NCI-H187 (cell line): Measurements from ENCODE around the gene LUC7L.
"Not testable (repeated sequence)": the region's sequence is repeated elsewhere in the genome, so short reads cannot be mapped to it uniquely, and the experiment has no call there.

Experiments used
- DNase-seq, 2 experiments: peaks; one replicate each; lab custom pipeline; 2025; lab: John Stamatoyannopoulos, UW

LUC7L gene

DNA sequence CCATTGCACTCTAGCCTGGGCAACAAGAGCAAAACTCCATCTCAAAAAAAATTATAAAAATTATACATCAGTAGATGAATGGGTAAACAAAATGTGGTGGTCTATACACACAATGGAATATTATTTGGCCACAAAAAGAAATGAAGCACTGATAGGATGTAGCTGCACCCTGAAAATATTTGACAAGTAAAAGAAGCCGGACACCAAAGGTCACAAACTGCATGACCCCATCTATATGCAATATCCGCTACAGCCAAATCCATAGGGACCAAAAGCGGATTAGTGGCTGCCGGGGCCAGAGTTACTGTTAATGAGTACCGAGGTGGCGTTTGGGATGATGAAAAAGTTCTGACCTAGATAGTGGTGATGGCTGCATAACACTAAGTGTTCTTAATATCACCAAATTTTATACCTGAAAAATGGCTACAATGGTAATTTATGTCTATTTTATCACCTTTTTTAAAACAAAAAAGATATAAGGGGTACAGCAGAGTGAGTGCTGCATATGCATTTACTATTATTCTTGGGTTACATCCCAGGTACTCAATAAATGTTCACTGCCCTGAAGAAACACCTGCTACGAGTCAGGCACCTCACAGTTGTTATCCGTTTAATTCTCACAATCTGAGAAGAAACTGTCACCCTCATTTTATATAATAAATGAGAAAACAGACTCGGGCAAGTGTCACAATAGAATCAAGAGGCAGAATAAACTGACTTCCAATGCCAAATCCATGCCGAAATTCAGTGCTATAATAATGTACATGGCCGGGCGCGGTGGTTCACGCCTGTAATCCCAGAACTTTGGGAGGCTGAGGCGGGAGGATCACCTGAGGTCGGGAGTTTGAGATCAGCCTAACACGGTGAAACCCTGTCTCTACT is 49.8 kb downstream of the LUC7L start:
- DNase-seq: no peak

DNA sequence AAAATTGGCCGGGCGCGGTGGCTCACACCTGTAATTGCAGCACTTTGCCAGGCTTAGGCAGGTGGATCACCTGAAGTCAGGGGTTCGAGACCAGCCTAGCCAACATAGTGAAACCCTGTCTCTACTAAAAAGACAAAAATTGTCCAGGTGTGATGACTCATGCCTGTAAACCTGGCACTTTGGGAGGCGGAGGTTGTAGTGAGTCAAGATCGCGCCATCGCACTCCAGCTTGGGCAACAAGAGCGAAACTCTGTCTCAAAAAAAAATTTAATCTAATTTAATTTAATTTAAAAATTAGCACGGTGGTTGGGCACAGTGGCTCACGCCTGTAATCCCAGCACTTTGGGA is 50.6 kb downstream of the LUC7L start:
- DNase-seq: no peak

DNA sequence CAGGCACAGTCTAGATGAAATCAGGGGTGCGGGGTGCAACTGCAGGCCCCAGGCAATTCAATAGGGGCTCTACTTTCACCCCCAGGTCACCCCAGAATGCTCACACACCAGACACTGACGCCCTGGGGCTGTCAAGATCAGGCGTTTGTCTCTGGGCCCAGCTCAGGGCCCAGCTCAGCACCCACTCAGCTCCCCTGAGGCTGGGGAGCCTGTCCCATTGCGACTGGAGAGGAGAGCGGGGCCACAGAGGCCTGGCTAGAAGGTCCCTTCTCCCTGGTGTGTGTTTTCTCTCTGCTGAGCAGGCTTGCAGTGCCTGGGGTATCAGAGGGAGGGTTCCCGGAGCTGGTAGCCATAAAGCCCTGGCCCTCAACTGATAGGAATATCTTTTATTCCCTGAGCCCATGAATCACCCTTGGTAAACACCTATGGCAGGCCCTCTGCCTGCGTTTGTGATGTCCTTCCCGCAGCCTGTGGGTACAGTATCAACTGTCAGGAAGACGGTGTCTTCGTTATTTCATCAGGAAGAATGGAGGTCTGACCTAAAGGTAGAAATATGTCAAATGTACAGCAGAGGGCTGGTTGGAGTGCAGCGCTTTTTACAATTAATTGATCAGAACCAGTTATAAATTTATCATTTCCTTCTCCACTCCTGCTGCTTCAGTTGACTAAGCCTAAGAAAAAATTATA is 51.1 kb downstream of the LUC7L start:
- no peak for DNase-seq

DNA sequence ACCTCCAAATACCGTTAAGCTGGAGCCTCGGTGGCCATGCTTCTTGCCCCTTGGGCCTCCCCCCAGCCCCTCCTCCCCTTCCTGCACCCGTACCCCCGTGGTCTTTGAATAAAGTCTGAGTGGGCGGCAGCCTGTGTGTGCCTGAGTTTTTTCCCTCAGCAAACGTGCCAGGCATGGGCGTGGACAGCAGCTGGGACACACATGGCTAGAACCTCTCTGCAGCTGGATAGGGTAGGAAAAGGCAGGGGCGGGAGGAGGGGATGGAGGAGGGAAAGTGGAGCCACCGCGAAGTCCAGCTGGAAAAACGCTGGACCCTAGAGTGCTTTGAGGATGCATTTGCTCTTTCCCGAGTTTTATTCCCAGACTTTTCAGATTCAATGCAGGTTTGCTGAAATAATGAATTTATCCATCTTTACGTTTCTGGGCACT is 51.8 kb downstream of the LUC7L start:
- no peak for DNase-seq

DNA sequence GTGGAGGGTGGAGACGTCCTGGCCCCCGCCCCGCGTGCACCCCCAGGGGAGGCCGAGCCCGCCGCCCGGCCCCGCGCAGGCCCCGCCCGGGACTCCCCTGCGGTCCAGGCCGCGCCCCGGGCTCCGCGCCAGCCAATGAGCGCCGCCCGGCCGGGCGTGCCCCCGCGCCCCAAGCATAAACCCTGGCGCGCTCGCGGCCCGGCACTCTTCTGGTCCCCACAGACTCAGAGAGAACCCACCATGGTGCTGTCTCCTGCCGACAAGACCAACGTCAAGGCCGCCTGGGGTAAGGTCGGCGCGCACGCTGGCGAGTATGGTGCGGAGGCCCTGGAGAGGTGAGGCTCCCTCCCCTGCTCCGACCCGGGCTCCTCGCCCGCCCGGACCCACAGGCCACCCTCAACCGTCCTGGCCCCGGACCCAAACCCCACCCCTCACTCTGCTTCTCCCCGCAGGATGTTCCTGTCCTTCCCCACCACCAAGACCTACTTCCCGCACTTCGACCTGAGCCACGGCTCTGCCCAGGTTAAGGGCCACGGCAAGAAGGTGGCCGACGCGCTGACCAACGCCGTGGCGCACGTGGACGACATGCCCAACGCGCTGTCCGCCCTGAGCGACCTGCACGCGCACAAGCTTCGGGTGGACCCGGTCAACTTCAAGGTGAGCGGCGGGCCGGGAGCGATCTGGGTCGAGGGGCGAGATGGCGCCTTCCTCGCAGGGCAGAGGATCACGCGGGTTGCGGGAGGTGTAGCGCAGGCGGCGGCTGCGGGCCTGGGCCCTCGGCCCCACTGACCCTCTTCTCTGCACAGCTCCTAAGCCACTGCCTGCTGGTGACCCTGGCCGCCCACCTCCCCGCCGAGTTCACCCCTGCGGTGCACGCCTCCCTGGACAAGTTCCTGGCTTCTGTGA is 52.5 kb downstream of the LUC7L start, which contains the start of gene HBA1:
HBA1 (plus strand) TSS at position 204 of the 906 bp plus-strand sequence; CDS start at position 241, 37 bp downstream.
- not testable (repeated sequence) for DNase-seq

DNA sequence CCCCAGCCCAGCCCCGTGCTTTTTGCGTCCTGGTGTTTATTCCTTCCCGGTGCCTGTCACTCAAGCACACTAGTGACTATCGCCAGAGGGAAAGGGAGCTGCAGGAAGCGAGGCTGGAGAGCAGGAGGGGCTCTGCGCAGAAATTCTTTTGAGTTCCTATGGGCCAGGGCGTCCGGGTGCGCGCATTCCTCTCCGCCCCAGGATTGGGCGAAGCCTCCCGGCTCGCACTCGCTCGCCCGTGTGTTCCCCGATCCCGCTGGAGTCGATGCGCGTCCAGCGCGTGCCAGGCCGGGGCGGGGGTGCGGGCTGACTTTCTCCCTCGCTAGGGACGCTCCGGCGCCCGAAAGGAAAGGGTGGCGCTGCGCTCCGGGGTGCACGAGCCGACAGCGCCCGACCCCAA is 53.2 kb downstream of the LUC7L start:
- not testable (repeated sequence) for DNase-seq

DNA sequence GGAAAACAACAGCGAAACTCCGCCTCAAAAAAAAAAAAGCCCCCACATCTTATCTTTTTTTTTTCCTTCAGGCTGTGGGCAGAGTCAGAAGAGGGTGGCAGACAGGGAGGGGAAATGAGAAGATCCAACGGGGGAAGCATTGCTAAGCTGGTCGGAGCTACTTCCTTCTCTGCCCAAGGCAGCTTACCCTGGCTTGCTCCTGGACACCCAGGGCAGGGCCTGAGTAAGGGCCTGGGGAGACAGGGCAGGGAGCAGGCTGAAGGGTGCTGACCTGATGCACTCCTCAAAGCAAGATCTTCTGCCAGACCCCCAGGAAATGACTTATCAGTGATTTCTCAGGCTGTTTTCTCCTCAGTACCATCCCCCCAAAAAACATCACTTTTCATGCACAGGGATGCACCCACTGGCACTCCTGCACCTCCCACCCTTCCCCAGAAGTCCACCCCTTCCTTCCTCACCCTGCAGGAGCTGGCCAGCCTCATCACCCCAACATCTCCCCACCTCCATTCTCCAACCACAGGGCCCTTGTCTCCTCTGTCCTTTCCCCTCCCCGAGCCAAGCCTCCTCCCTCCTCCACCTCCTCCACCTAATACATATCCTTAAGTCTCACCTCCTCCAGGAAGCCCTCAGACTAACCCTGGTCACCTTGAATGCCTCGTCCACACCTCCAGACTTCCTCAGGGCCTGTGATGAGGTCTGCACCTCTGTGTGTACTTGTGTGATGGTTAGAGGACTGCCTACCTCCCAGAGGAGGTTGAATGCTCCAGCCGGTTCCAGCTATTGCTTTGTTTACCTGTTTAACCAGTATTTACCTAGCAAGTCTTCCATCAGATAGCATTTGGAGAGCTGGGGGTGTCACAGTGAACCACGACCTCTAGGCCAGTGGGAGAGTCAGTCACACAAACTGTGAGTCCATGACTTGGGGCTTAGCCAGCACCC is 54.0 kb downstream of the LUC7L start:
- DNase-seq: no peak

DNA sequence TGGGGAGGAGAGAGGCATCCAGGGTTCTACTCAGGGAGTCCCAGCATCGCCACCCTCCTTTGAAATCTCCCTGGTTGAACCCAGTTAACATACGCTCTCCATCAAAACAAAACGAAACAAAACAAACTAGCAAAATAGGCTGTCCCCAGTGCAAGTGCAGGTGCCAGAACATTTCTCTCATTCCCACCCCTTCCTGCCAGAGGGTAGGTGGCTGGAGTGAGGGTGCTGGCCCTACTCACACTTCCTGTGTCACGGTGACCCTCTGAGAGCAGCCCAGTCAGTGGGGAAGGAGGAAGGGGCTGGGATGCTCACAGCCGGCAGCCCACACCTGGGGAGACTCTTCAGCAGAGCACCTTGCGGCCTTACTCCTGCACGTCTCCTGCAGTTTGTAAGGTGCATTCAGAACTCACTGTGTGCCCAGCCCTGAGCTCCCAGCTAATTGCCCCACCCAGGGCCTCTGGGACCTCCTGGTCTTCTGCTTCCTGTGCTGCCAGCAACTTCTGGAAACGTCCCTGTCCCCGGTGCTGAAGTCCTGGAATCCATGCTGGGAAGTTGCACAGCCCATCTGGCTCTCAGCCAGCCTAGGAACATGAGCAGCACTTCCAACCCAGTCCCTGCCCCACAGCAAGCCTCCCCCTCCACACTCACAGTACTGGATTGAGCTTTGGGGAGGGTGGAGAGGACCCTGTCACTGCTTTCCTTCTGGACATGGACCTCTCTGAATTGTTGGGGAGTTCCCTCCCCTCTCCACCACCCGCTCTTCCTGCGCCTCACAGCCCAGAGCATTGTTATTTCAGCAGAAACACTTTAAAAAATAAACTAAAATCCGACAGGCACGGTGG is 55.1 kb downstream of the LUC7L start:
- DNase-seq: not testable (repeated sequence)

DNA sequence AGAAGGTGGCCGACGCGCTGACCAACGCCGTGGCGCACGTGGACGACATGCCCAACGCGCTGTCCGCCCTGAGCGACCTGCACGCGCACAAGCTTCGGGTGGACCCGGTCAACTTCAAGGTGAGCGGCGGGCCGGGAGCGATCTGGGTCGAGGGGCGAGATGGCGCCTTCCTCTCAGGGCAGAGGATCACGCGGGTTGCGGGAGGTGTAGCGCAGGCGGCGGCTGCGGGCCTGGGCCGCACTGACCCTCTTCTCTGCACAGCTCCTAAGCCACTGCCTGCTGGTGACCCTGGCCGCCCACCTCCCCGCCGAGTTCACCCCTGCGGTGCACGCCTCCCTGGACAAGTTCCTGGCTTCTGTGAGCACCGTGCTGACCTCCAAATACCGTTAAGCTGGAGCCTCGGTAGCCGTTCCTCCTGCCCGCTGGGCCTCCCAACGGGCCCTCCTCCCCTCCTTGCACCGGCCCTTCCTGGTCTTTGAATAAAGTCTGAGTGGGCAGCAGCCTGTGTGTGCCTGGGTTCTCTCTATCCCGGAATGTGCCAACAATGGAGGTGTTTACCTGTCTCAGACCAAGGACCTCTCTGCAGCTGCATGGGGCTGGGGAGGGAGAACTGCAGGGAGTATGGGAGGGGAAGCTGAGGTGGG is 55.9 kb downstream of the LUC7L start:
- not testable (repeated sequence) for DNase-seq

DNA sequence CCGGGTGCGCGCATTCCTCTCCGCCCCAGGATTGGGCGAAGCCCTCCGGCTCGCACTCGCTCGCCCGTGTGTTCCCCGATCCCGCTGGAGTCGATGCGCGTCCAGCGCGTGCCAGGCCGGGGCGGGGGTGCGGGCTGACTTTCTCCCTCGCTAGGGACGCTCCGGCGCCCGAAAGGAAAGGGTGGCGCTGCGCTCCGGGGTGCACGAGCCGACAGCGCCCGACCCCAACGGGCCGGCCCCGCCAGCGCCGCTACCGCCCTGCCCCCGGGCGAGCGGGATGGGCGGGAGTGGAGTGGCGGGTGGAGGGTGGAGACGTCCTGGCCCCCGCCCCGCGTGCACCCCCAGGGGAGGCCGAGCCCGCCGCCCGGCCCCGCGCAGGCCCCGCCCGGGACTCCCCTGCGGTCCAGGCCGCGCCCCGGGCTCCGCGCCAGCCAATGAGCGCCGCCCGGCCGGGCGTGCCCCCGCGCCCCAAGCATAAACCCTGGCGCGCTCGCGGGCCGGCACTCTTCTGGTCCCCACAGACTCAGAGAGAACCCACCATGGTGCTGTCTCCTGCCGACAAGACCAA is 56.8 kb downstream of the LUC7L start, which contains the start of gene HBA2:
HBA2 (plus strand) TSS at position 503 of the 568 bp plus-strand sequence; CDS start at position 540, 37 bp downstream.
- DNase-seq: not testable (repeated sequence)

DNA sequence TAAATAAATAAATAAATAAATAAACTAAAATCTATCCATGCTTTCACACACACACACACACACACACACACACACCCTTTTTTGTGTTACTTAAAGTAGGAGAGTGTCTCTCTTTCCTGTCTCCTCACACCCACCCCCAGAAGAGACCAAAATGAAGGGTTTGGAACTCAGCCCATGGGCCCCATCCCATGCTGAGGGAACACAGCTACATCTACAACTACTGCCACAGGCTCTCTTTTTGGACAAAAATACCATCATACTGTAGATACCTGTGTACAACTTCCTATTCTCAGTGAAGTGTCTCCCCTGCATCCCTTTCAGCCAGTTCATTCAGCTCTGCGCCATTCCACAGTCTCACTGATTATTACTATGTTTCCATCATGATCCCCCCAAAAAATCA is 58.5 kb downstream of the LUC7L start:
- DNase-seq: no peak

DNA sequence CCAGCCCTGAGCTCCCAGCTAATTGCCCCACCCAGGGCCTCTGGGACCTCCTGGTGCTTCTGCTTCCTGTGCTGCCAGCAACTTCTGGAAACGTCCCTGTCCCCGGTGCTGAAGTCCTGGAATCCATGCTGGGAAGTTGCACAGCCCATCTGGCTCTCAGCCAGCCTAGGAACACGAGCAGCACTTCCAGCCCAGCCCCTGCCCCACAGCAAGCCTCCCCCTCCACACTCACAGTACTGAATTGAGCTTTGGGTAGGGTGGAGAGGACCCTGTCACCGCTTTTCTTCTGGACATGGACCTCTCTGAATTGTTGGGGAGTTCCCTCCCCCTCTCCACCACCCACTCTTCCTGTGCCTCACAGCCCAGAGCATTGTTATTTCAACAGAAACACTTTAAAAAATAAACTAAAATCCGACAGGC is 59.2 kb downstream of the LUC7L start:
- not testable (repeated sequence) for DNase-seq

DNA sequence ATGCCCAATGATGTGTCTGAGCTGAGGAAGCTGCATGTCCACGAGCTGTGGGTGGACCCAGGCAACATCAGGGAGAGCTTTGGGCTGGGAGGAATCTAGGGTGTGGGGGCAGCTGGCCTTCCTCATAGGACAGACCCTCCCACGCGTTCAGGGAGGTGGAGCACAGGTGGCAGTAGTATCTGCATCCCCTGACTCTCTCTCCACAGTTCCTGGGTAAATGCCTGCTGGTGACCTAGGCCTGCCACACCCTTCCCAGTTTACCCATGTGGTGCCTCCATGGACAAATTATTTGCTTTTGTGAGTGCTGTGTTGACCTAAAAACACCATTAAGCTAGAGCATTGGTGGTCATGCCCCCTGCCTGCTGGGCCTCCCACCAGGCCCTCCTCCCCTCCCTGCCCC is 60.2 kb downstream of the LUC7L start:
- no peak for DNase-seq

DNA sequence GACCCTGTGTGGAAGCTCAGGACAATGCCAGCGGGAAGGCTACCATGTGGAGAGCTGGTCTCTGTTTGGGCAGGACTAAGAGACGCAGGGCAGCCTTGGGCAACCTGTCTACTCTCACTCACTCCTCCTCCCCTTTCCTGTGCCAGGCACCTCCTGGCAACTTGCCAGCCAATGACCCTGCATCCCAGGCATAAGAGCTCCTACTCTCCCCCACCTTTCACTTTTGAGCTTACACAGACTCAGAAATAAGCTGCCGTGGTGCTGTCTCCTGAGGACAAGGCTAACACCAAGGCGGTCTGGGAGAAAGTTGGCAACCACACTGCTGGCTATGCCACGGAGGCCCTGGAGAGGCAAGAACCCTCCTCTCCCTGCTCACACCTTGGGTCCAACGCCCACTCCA is 60.8 kb downstream of the LUC7L start:
- no peak for DNase-seq

DNA sequence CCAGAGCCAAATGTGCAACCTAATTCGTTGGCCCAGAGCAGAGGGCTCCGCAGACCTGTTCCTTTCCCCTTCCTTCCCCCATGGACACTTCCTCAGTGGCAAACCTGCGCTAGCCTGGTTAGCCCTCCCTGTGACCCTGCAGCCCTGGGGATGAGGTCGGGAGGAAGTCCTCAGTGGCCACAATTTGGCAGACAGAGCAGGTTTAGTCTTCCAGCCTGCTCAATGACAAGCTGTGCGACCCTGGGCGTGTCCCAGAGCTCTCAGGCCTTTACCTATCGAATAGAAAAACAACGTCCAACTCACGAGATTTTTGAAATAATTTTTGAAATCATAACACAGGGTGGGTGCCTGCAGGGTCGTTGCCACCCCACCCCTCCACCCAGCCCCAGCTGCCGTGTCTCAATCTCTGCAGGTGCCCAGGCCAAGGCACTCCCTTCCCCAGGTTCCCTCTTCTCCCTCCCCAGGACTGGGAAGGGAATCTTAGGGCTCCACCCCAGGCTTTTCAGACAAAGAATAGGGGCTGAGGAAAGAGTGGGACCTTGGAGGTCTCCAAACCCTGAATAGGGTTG is 62.0 kb downstream of the LUC7L start:
- DNase-seq: no peak

DNA sequence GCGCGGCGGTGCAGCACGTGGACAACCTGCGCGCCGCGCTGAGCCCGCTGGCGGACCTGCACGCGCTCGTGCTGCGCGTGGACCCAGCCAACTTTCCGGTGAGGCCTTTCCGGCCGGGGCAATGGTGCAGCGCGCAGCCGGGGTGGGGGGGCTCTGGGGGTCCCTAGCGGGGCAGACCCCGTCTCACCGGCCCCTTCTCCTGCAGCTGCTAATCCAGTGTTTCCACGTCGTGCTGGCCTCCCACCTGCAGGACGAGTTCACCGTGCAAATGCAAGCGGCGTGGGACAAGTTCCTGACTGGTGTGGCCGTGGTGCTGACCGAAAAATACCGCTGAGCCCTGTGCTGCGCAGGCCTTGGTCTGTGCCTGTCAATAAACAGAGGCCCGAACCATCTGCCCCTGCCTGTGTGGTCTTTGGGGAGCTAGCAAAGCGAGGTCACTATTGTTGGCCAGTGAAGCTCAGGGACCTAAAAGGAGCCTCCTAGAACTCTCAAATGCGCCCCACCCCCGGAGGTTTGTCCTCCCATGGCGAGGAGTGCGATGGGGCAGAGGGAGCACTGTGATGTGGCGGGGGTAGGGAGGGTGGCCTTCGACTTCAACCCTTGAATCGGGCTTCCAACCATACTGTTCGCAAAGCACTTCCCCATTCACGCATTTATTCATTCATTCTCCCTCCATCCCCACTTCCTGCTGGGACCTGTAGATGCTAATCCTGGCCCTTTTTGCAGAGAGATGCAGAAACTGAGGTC is 62.7 kb downstream of the LUC7L start:
- no peak for DNase-seq

DNA sequence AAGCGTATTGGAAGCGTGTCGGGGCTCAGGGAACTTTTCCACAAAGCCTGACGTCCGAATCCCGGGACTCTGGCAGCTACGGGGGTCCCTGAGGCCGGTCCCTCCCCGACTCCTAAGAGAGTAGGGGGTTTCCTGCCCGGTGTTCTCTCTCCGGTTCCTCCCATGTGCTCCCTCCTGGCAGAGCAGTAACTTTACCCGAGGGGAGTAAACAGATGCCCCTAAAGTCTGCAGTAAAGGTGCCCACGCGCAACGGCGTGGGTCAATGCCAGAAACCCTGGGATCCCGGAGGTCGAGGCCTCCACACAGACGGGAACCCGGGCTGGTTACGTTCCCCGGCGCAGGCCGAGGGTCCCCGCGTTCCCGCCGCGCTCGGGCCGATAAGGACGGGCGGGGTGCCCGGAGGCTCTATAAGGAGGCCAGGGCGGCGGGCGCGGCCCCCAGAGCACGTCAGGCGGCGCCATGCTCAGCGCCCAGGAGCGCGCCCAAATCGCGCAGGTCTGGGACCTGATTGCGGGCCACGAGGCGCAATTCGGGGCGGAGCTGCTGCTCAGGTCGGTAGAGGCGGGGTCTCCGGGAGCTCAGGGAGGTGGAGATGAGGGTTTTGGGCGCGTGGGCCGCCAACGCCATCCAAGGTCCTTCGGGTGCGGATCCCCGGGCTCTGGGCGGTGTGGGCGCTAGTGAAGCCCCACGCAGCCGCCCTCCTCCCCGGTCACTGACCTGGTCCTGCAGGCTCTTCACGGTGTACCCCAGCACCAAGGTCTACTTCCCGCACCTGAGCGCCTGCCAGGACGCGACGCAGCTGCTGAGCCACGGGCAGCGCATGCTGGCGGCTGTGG is 63.5 kb downstream of the LUC7L start, which contains the start of gene HBM:
HBM (plus strand) TSS at position 440 of the 836 bp plus-strand sequence; CDS start at position 460, 20 bp downstream.
- no peak for DNase-seq
